ENCODE results near the gene CDK5R2. TPM values are rescaled to one million over a fixed set of nuclear protein-coding genes. Genes with fewer than 3 reads are reported as not detected.

The CDK5R2 gene
- total and polyA plus RNA-seq, 2 of the 13 experiments (the other 11 are each of a cell fraction or from before 2014, with no cell fraction given), result not detected

GRCh38 chr2:219002395-219003266 is 43.2 kb downstream of the CDK5R2 start (continued):
- TF ChIP-seq ZNF781 (CRISPR knock-in tag; IDR thresholded peaks at IDR 0.05; ENCODE audit: borderline replicate concordance, not compliant biosample characterization), result peak; percentile 36
- TF ChIP-seq GLI4 (CRISPR knock-in tag; IDR thresholded peaks at IDR 0.05; ENCODE audit: borderline replicate concordance), result no peak
- no peak; the same call in 1 of the 2 replicates for TF ChIP-seq ZNF563 (CRISPR knock-in tag; IDR thresholded peaks at IDR 0.05)
- 0 out of 2 replicates have a peak, but pooled peaks have one; percentile 13 for TF ChIP-seq THAP9 (CRISPR knock-in tag; IDR thresholded peaks at IDR 0.05; ENCODE audit: borderline replicate concordance)
- no peak for TF ChIP-seq ZSCAN5A (CRISPR knock-in tag; IDR thresholded peaks at IDR 0.05; ENCODE audit: borderline replicate concordance)
- no peak for TF ChIP-seq MIXL1 (CRISPR knock-in tag; IDR thresholded peaks at IDR 0.05)
- peak; percentile 64; the same call in 1 of the 2 replicates for TF ChIP-seq MYPOP (CRISPR knock-in tag; IDR thresholded peaks at IDR 0.05)
- TF ChIP-seq AGO1 (IDR thresholded peaks at IDR 0.05; ENCODE audit: low read depth, low read length, poor library complexity, severe bottlenecking), result peak; percentile 68
- peak; percentile 28 for TF ChIP-seq RBM39 (IDR thresholded peaks at IDR 0.05; ENCODE audit: low read depth, low read length, poor library complexity, severe bottlenecking)
- TF ChIP-seq SP1 (IDR thresholded peaks at IDR 0.05), result no peak
- TF ChIP-seq SP1 (CRISPR knock-in tag; IDR thresholded peaks at IDR 0.05), result peak; percentile 29; the same call in 1 of the 2 replicates
- TF ChIP-seq ZNF770 (CRISPR knock-in tag; IDR thresholded peaks at IDR 0.05), result 0 out of 2 replicates have a peak, but pooled peaks have one; percentile 2
- peak; percentile 48; the same call in 1 of the 2 replicates for TF ChIP-seq ZNF276 (CRISPR knock-in tag; IDR thresholded peaks at IDR 0.05; ENCODE audit: low read depth)
- peak; percentile 57; the same call in 1 of the 2 replicates for TF ChIP-seq KDM2A (CRISPR knock-in tag; IDR thresholded peaks at IDR 0.05; ENCODE audit: borderline replicate concordance, low read depth)
- no peak for TF ChIP-seq ZBTB20 (CRISPR knock-in tag; IDR thresholded peaks at IDR 0.05; ENCODE audit: borderline replicate concordance, low read depth)
- peak; percentile 79 for TF ChIP-seq PPARG (CRISPR knock-in tag; conservative IDR thresholded peaks at IDR 0.05)
